ENCODE data around the gene KMT2C. TPM values are rescaled to one million over a fixed set of nuclear protein-coding genes. Genes with fewer than 3 reads are reported as not detected.
A peak's percentile ranks its signal among the peaks of the same experiment; 100 is the strongest.

KMT2C gene
- total and polyA plus RNA-seq, 11 donors: 8.4 to 62.4 (median 42.2) TPM

- Histone ChIP-seq H3K4me3 (no peak overlapping the region), H3K27me3 (no peaks in the 10 kb centered on the region), H3K36me3 (peaks cover 0 to 14% (median 1%) of the 10 kb centered on the region in 9 donors), H3K27ac (no peak overlapping the region), H3K9me3 (no peaks in the 10 kb centered on the region), H3K4me1 (no peaks in the 10 kb centered on the region)
- 93 to 100% (median 96%) methylated on average over 1 of the region's 1 CpG for WGBS, 4 donors
- TF ChIP-seq POLR2A (IDR thresholded peaks at IDR 0.05) (no peak), CTCF (IDR thresholded peaks at IDR 0.05) (no peak)
- intact Hi-C loops (cut with DNase I): no loop called here
- ATAC-seq (no peak), DNase-seq (no peak)
Observed at GRCh38 chr7:152095771-152096170, 340.0 kb downstream of the KMT2C start.

GRCh38 chr7:152093717-152094116 is 342.1 kb downstream of the KMT2C start:
- no peaks in the 10 kb centered on the region for H3K27me3 ChIP-seq
- H3K27ac ChIP-seq: no peak overlapping the region
- H3K9me3 ChIP-seq: peaks cover 0 to 14% (median 8%) of the 10 kb centered on the region in 12 donors
- intact Hi-C loops (cut with DNase I): no loop called here
- DNase-seq: no peak
- TF ChIP-seq POLR2A (IDR thresholded peaks at IDR 0.05): no peak
- TF ChIP-seq CTCF (IDR thresholded peaks at IDR 0.05): no peak
- no peak for ATAC-seq
- H3K36me3 ChIP-seq: peaks cover 0 to 12% (median 0%) of the 10 kb centered on the region in 9 donors
- H3K4me1 ChIP-seq: peaks cover 0 to 7% (median 0%) of the 10 kb centered on the region in 12 donors
- H3K4me3 ChIP-seq: no peak overlapping the region
- 96 to 97% (median 96%) methylated on average over 4 of the region's 4 CpGs for WGBS, 4 donors

GRCh38 chr7:152090747-152091146 is 345.1 kb downstream of the KMT2C start:
- H3K4me1 ChIP-seq: peaks cover 0 to 7% (median 0%) of the 10 kb centered on the region in 12 donors
- H3K36me3 ChIP-seq: peaks cover 0 to 8% (median 0%) of the 10 kb centered on the region in 9 donors
- DNase-seq (no peak), ATAC-seq (peak in 2 of 4 donors; percentile 39 to 56)
- H3K27ac ChIP-seq: no peak overlapping the region
- intact Hi-C loops (cut with DNase I): no loop called here
- no peaks in the 10 kb centered on the region for H3K27me3 ChIP-seq
- 84 to 88% (median 86%) methylated on average over 6 of the region's 6 CpGs for WGBS, 4 donors
- TF ChIP-seq POLR2A (IDR thresholded peaks at IDR 0.05) (no peak), CTCF (IDR thresholded peaks at IDR 0.05) (no peak)
- H3K4me3 ChIP-seq: no peak overlapping the region
- H3K9me3 ChIP-seq: peaks cover 0 to 22% (median 11%) of the 10 kb centered on the region in 12 donors

- H3K4me1 ChIP-seq: peaks cover 0 to 7% (median 0%) of the 10 kb centered on the region in 12 donors
- H3K27ac ChIP-seq: no peak overlapping the region
- H3K9me3 ChIP-seq: peaks cover 0 to 22% (median 11%) of the 10 kb centered on the region in 12 donors
- peaks cover 0 to 2% (median 0%) of the 10 kb centered on the region in 9 donors for H3K36me3 ChIP-seq
- ATAC-seq (no peak), DNase-seq (no peak)
- no peaks in the 10 kb centered on the region for H3K27me3 ChIP-seq
- TF ChIP-seq POLR2A (IDR thresholded peaks at IDR 0.05) (no peak), CTCF (IDR thresholded peaks at IDR 0.05) (no peak)
- H3K4me3 ChIP-seq: no peak overlapping the region
- WGBS, 4 donors: 96 to 98% (median 97%) methylated on average over 7 of the region's 7 CpGs
- intact Hi-C loops (cut with DNase I): no loop called here
Observed at GRCh38 chr7:152089183-152089582, 346.6 kb downstream of the KMT2C start.
